ENCODE results near the gene FLNB.

- TF ChIP-seq CTCF (conservative IDR thresholded peaks at IDR 0.05; ENCODE audit: low read depth, low read length) (no peak), EZH2 (IDR thresholded peaks at IDR 0.05; ENCODE audit: borderline replicate concordance, low read depth, low read length, poor library complexity, severe bottlenecking) (no peak)
Measured at GRCh38 chr3:58025406-58025805, 17.2 kb downstream of the FLNB start.

Data from A673 (cell line).